Parathyroid adenoma (tissue), 2 donors: Measurements from ENCODE around the gene NKX6-1.

Experiments
- H2AFZ ChIP-seq: fragments of 300-600 bp; sonication (generic); one replicate; pipeline ENCODE4 v1.7.0; 2017; ENCODE audit warnings: antibody characterized with exemption, mild to moderate bottlenecking
- H3K27ac ChIP-seq: fragments of 300-600 bp; sonication (generic); one replicate; pipeline ENCODE4 v1.7.0; 2017
- H3K27me3 ChIP-seq: fragments of 300-600 bp; sonication (generic); one replicate; pipeline ENCODE4 v1.7.0; 2017; ENCODE audit warnings: low read length; ENCODE audit not compliant: control insufficient read depth, insufficient read depth
- H3K36me3 ChIP-seq: fragments of 300-600 bp; sonication (generic); one replicate; pipeline ENCODE4 v1.7.0; 2017; ENCODE audit warnings: low read length; ENCODE audit not compliant: control insufficient read depth, insufficient read depth
- H3K4me1 ChIP-seq: fragments of 300-600 bp; sonication (generic); one replicate; pipeline ENCODE4 v1.7.0; 2017; ENCODE audit warnings: control low read depth
- H3K4me2 ChIP-seq: fragments of 300-600 bp; sonication (generic); one replicate; pipeline ENCODE4 v1.7.0; 2017; ENCODE audit warnings: low read length
- H3K4me3 ChIP-seq: fragments of 300-600 bp; sonication (generic); one replicate; pipeline ENCODE4 v1.7.0; 2017; ENCODE audit warnings: low read depth, low read length
- H3K79me2 ChIP-seq: fragments of 300-600 bp; sonication (generic); one replicate; pipeline ENCODE4 v1.7.0; 2017; ENCODE audit warnings: control low read depth
- H3K9ac ChIP-seq: fragments of 300-600 bp; sonication (generic); one replicate; pipeline ENCODE4 v1.7.0; 2017; ENCODE audit warnings: mild to moderate bottlenecking
- H3K9me3 ChIP-seq: fragments of 300-600 bp; sonication (generic); one replicate; pipeline ENCODE4 v1.7.0; 2017; ENCODE audit warnings: low read length; ENCODE audit not compliant: control insufficient read depth
- CTCF ChIP-seq: fragments of 300-600 bp; sonication (generic); IDR thresholded peaks from one replicate; pipeline ENCODE4 v1.7.0; 2017; ENCODE audit warnings: antibody characterized with exemption, mild to moderate bottlenecking
- donor health status: primary hyperparathyroidism.

NKX6-1 gene

GRCh38 chr4:84494531-84494930 lies 4.6 kb downstream of the NKX6-1 start:
- Histone ChIP-seq H3K4me3 (no peak overlapping the region), H3K4me1 (no peaks in the 10 kb centered on the region), H3K9me3 (no peaks in the 10 kb centered on the region), H3K27me3 (peaks cover 39% of the 10 kb centered on the region), H3K27ac (no peak overlapping the region), H3K79me2 (no peaks in the 10 kb centered on the region), H2AFZ (no peak overlapping the region), H3K36me3 (no peaks in the 10 kb centered on the region), H3K4me2 (no peak overlapping the region), H3K9ac (no peak overlapping the region)
- no peak for TF ChIP-seq CTCF

GRCh38 chr4:84494076-84494475 lies 5.0 kb downstream of the NKX6-1 start:
- Histone ChIP-seq H3K4me3 (no peak overlapping the region), H3K36me3 (no peaks in the 10 kb centered on the region), H3K9me3 (no peaks in the 10 kb centered on the region), H3K4me2 (no peak overlapping the region), H3K27me3 (peaks cover 35% of the 10 kb centered on the region), H3K4me1 (no peaks in the 10 kb centered on the region), H3K9ac (no peak overlapping the region), H2AFZ (no peak overlapping the region), H3K27ac (no peak overlapping the region), H3K79me2 (no peaks in the 10 kb centered on the region)
- TF ChIP-seq CTCF, result no peak

GRCh38 chr4:84493092-84493850 lies 5.8 kb downstream of the NKX6-1 start:
- no peaks in the 10 kb centered on the region for H3K9me3 ChIP-seq
- no peak overlapping the region for H3K4me2 ChIP-seq
- no peak for TF ChIP-seq CTCF
- H3K36me3 ChIP-seq, result no peaks in the 10 kb centered on the region
- no peak overlapping the region for H2AFZ ChIP-seq
- H3K27ac ChIP-seq, result no peak overlapping the region
- no peaks in the 10 kb centered on the region for H3K4me1 ChIP-seq
- H3K9ac ChIP-seq, result no peak overlapping the region
- H3K27me3 ChIP-seq, result peaks cover 29% of the 10 kb centered on the region
- H3K79me2 ChIP-seq, result no peaks in the 10 kb centered on the region
- H3K4me3 ChIP-seq, result no peak overlapping the region

GRCh38 chr4:84492737-84493091 lies 6.4 kb downstream of the NKX6-1 start:
- H2AFZ ChIP-seq, result no peak overlapping the region
- no peak overlapping the region for H3K4me2 ChIP-seq
- no peaks in the 10 kb centered on the region for H3K9me3 ChIP-seq
- no peaks in the 10 kb centered on the region for H3K36me3 ChIP-seq
- H3K79me2 ChIP-seq, result no peaks in the 10 kb centered on the region
- TF ChIP-seq CTCF, result no peak
- H3K9ac ChIP-seq, result no peak overlapping the region
- no peak overlapping the region for H3K4me3 ChIP-seq
- H3K27ac ChIP-seq, result no peak overlapping the region
- peaks cover 23% of the 10 kb centered on the region for H3K27me3 ChIP-seq
- no peaks in the 10 kb centered on the region for H3K4me1 ChIP-seq

- H3K27ac ChIP-seq, result no peak overlapping the region
- TF ChIP-seq CTCF, result no peak
- H2AFZ ChIP-seq, result no peak overlapping the region
- H3K4me2 ChIP-seq, result no peak overlapping the region
- H3K4me3 ChIP-seq, result no peak overlapping the region
- H3K36me3 ChIP-seq, result no peaks in the 10 kb centered on the region
- no peaks in the 10 kb centered on the region for H3K79me2 ChIP-seq
- H3K9ac ChIP-seq, result no peak overlapping the region
- peaks cover 20% of the 10 kb centered on the region for H3K27me3 ChIP-seq
- H3K9me3 ChIP-seq, result no peaks in the 10 kb centered on the region
- H3K4me1 ChIP-seq, result no peaks in the 10 kb centered on the region
Observed at GRCh38 chr4:84492290-84492689, 6.8 kb downstream of the NKX6-1 start.
